Glutamatergic neuron (in vitro differentiated cells): ENCODE data around the gene TP63. TPM values are rescaled to one million over a fixed set of nuclear protein-coding genes. Genes with fewer than 3 reads are reported as not detected.

Source experiments
- DNase-seq: peaks from one replicate; pipeline ENCODE4 v3.0.0; 2022
- H3K27ac Mint-ChIP-seq: one replicate; pipeline ENCODE4 v1.8.0; 2020; ENCODE audit warnings: mild to moderate bottlenecking, mixed read lengths, inconsistent platforms; ENCODE audit not compliant: unreplicated experiment
- H3K27me3 Mint-ChIP-seq: one replicate; pipeline ENCODE4 v1.8.0; 2020; ENCODE audit warnings: mild to moderate bottlenecking, moderate library complexity, mixed read lengths, inconsistent platforms; ENCODE audit not compliant: unreplicated experiment
- H3K36me3 Mint-ChIP-seq: one replicate; pipeline ENCODE4 v1.8.0; 2020; ENCODE audit warnings: mild to moderate bottlenecking, mixed read lengths, inconsistent platforms; ENCODE audit not compliant: unreplicated experiment
- H3K4me1 Mint-ChIP-seq: one replicate; pipeline ENCODE4 v1.8.0; 2020; ENCODE audit warnings: mild to moderate bottlenecking, low read depth, mixed read lengths, inconsistent platforms; ENCODE audit not compliant: unreplicated experiment
- H3K4me3 Mint-ChIP-seq: one replicate; pipeline ENCODE4 v1.8.0; 2020; ENCODE audit warnings: mild to moderate bottlenecking, mixed read lengths, inconsistent platforms; ENCODE audit not compliant: unreplicated experiment
- H3K9me3 Mint-ChIP-seq: one replicate; pipeline ENCODE4 v1.8.0; 2020; ENCODE audit warnings: mild to moderate bottlenecking, moderate library complexity, mixed read lengths, inconsistent platforms; ENCODE audit not compliant: unreplicated experiment
- CTCF ChIP-seq: fragments of 200-600 bp; sonication (generic); IDR thresholded peaks from one replicate; pipeline ENCODE4 v1.5.0; 2021; ENCODE audit not compliant: partially characterized antibody, unreplicated experiment
- total RNA-seq: library from RNA; stranded (reverse); fragmentation: NEBNext Ultra II Directional; extraction: Animal tissue kit (Norgen Biotek cat#: 25700); gene quantifications from one replicate; pipeline ENCODE4 v1.2.1, GENCODE V29; 2021; ENCODE audit not compliant: unreplicated experiment

Gene TP63
- total RNA-seq, 1 donor from 2014 or later, result not detected

DNA sequence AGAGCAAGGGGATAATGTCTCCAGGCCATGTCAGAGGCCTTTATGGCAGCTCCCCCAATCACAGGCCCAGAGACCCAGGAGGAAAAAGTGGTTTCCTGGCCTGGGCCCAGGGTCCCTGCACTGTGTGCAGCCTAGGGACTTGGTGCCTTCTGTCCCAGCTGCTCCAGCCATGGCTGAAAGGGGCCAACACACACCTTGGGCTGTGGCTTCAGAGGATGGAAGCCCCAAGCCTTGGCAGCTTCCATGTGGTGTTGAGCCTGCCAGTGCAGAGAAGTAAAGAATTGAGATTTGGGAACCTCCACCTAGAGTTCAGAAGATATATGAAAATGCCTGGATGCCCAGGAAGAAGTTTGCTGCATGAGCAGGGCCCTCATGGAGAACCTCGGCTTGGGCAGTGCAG lies 18.1 kb upstream of the TP63 start:
- H3K4me3 Mint-ChIP-seq, result no peak overlapping the region
- H3K27me3 Mint-ChIP-seq, result no peaks in the 10 kb centered on the region
- H3K9me3 Mint-ChIP-seq, result peaks cover 3% of the 10 kb centered on the region
- H3K4me1 Mint-ChIP-seq, result no peaks in the 10 kb centered on the region
- no peaks in the 10 kb centered on the region for H3K36me3 Mint-ChIP-seq
- no peak for TF ChIP-seq CTCF
- no peak overlapping the region for H3K27ac Mint-ChIP-seq
- no peak for DNase-seq

DNA sequence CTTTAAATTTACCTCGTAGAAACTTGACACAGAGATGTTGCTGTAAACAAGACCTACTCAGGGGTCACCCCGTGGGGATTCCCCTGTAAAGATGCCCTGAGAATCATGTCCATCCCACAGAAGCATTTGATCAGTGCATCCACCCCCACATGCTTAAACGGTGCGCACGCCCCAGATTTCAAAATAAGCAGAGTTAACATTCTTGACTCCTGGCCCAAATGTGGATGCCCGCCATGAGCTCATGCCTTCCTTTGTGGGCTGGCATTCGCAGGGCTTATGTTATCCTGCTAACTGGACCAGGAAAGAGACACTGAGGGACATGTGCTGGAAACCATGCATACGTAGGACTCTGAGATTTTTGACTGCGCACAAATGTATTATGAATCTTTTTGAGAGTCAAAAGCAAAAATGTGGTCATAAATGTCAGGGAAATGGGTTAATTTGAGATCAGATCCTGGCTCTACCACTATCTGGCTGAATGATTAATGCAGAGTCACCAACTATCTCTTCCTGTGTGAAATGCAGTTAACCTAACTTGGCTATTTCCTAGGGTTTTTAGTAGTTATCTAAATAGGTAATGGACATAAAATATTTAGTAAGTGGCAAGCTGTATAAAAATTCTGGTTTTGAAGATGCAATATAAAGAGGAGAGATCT lies 9.1 kb upstream of the TP63 start:
- no peak for TF ChIP-seq CTCF
- Mint-ChIP-seq H3K27ac (no peak overlapping the region), H3K27me3 (no peaks in the 10 kb centered on the region), H3K9me3 (no peaks in the 10 kb centered on the region), H3K4me3 (no peak overlapping the region), H3K36me3 (no peaks in the 10 kb centered on the region), H3K4me1 (peaks cover 3% of the 10 kb centered on the region)
- no peak for DNase-seq

DNA sequence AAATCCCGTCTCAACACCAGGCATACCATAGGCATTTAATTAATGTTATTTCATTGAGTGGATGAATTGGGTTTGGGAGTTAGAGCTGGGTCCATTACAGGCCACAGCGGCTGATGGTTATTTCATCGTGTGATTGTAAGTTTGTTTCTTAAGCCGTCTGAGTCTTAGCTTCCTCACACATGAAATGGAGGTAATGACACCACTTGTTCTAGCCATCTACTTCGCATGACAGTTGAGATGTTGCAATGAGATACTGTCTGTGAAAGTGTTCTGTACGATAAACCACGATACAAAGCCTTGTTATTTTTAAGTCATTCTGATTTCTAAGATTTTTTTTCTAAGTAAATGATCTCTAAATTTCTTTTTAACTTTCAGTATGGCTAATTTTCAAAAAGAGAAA lies 8.6 kb upstream of the TP63 start:
- H3K9me3 Mint-ChIP-seq, result no peaks in the 10 kb centered on the region
- no peaks in the 10 kb centered on the region for H3K36me3 Mint-ChIP-seq
- H3K4me1 Mint-ChIP-seq, result peaks cover 3% of the 10 kb centered on the region
- no peak for DNase-seq
- H3K27me3 Mint-ChIP-seq, result no peaks in the 10 kb centered on the region
- no peak overlapping the region for H3K4me3 Mint-ChIP-seq
- no peak overlapping the region for H3K27ac Mint-ChIP-seq
- TF ChIP-seq CTCF, result no peak

DNA sequence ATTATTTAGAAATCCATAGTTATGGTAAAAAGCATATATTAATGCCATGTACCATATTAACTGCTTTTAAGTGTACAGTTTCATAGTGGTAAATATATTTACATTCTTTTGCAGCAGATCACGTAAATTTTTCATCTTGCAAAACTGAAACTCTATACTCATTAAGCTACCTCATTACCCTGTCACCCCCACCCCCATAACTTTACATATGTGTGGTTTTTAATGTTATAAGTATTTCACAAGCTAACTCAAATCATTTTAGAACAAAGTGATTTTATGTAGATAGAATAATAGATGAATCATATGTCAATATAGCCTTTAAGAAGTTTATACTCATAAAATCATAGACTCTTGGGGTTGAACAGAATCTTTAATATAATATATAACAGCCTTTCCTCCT lies 7.1 kb upstream of the TP63 start:
- H3K4me3 Mint-ChIP-seq, result no peak overlapping the region
- H3K4me1 Mint-ChIP-seq, result peaks cover 3% of the 10 kb centered on the region
- H3K9me3 Mint-ChIP-seq, result no peaks in the 10 kb centered on the region
- H3K27ac Mint-ChIP-seq, result no peak overlapping the region
- no peak for DNase-seq
- H3K36me3 Mint-ChIP-seq, result no peaks in the 10 kb centered on the region
- no peak for TF ChIP-seq CTCF
- no peaks in the 10 kb centered on the region for H3K27me3 Mint-ChIP-seq

- H3K4me3 Mint-ChIP-seq, result no peak overlapping the region
- H3K27ac Mint-ChIP-seq, result no peak overlapping the region
- DNase-seq, result no peak
- H3K27me3 Mint-ChIP-seq, result no peaks in the 10 kb centered on the region
- H3K36me3 Mint-ChIP-seq, result no peaks in the 10 kb centered on the region
- no peaks in the 10 kb centered on the region for H3K9me3 Mint-ChIP-seq
- H3K4me1 Mint-ChIP-seq, result peaks cover 3% of the 10 kb centered on the region
- no peak for TF ChIP-seq CTCF
Observed at GRCh38 chr3:189625071-189625470, 6.1 kb upstream of the TP63 start.
